HG03108 (cell line): ENCODE results near the gene CACNA1E.
"Not testable (repeated sequence)": the region's sequence is repeated elsewhere in the genome, so short reads cannot be mapped to it uniquely, and the experiment has no call there.

Source experiments
- ATAC-seq: cut with Tn5 transposase; IDR thresholded peaks from one replicate; pipeline ENCODE4 v1.9.1; 2021; ENCODE audit warnings: moderate library complexity; ENCODE audit not compliant: unreplicated experiment

Gene CACNA1E

DNA sequence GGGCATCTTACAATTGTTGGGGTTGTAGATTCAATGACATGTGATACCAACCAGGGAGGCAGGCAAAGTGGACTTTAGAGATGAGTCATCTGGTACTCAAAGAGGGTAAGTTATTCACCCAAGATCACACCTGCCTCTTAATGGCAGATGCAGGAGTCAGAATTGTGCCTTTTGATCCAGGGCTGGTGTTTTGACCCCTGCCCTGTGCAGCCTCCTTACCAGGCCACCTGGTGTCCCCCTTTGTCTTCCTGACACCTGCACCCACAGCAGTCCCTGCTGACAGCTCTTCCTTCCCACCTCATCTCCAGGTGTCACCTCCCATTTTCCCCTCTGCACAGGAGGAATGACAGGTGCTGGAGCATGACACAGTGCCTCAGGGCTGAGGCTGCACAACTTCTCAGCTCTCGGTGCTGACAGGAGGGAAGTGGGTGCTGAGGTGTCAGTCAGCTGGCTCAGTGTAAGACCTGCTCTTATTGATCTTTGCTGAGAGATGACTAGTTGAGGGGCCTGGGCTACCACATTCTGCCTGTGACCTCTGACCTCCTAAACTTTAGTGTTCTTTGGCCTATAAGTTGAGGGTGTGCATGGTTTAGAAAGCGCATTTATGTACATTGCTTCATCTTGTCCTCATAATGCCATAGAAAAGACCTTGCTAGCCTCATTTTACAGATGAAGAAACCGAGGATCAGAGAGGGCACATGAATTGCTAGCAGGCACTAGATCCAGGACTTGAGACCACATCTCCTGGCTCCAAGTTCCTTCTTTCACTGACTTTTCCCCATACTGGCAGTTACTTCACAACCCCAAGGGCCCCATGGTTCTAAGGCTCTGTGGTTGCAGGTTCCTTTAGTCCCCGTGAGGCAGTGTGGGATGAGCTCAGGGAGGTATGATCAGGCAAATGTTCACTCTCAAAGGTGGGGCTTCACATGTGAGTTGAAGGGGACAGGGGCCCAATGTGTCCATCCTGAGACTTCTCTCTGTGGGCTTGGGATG lies 31.3 kb downstream of the CACNA1E start:
- peak; percentile 82 for ATAC-seq

DNA sequence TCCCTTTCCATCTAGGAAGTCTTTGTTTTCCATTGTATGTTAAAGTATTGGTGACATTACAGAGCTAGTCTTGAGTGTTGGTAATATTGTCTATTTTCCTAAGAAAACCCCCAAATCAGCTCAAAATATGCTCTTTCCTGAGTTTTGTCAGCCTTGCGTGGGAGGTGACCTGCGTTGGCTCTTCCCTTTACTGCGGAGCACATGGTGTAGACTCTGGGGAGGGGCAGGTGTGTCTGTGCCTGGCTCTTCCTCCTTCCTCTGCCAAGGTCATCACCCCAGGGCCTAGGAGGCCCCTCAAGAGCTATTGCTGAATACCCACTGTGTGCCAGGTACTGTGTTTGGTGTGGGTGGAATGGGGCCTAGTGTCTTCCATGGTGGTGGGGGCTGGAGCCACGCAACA lies 33.4 kb downstream of the CACNA1E start:
- no peak for ATAC-seq

DNA sequence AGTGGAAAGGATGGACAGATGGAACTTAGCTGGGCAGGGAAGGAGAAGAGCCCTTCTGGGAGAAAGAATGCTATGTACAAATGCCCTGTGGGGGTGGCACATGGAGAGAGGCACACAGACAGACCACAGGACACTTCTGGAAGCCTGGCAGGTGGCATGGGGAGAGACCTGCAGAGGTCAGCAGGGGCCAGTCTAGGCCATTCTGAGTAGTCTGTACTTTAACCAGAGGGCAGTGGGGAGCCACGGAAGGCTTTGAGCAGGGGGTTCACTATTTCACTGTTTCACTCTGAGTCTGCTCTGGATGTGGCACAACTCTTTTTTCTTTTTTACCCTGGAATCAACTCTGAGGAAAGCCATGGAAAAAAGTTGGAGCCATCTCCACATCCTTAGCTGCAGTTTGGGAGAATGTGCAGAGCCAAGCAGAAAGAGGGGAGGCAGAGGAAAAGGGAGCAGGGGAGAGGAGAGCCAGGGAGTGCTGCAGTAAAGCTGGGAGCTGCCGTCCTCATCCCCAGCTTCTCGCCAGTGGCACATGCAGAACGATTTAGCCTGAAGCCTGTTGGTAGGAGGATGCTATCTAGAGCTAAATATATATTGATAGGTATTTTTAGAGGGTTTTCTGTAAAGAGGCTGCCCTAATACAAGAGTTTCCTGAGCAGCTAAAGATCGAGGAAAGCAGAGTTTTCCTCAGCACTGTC lies 34.0 kb downstream of the CACNA1E start:
- ATAC-seq = no peak

DNA sequence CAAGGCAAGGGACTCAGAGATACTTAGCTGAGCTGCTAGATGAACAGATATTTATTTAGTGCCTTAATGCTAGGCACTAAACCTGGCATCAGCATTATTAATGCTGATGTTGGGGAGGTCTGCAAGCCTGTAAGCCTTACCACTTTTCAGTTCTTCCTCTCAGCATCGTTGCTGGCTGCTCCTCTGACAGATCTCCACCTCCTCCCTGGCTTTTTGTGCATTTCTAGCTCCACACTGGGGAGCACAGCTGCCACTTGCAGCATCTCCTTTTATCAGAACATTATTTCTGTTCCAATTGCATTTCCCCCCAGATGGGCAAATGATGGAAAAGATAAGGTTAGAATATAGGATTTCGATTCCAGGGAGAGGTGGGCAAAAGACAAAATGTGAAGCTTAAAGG lies 34.8 kb downstream of the CACNA1E start:
- ATAC-seq = no peak

DNA sequence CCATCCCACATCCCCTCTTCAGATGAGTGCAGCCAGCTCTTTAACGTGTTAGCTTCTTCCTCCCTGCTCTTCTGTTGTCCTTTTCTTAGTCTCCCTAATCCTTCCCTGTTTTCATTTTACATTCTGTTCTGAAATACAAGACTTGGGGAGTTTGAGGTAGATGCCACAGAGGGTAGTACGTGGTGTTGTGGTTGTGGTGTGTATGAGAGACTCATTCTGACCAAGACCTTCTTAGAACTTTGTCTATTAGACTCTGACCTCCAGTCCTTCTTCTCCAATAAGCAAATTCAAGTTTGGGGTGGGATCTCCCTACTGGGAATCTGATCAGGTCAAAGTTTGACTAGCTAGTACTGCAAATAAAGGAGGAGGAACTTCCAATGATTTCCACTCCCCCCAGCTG lies 39.5 kb downstream of the CACNA1E start:
- ATAC-seq = no peak

DNA sequence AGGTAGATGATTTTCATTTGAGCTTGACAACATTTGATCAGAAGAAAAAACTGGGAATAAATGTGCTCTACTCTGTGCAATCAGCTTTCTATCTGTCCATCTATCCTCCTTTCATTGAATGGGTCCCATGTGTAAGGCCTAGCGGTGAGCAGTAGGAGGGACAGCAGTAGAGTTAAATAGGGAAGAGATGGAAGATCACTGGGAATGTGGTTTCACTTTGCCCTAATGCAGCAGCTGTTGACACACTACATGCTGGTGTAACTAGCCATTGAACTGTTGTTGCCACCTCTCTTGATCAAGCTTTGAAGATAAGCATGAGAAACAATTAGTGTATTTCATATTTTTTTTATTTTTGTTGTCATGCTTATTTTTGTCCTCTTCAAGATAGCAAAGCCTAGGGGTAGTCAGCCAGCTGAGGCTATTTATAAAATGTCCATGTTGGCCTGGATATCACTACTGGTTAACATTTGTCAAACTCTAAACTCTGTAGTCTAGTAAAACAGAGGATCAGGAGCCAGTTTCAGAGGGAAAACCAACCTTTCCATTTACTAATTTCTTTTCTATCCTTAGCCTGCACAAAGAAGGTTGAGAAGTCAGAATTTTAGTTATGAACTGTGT lies 41.9 kb downstream of the CACNA1E start:
- ATAC-seq = no peak

DNA sequence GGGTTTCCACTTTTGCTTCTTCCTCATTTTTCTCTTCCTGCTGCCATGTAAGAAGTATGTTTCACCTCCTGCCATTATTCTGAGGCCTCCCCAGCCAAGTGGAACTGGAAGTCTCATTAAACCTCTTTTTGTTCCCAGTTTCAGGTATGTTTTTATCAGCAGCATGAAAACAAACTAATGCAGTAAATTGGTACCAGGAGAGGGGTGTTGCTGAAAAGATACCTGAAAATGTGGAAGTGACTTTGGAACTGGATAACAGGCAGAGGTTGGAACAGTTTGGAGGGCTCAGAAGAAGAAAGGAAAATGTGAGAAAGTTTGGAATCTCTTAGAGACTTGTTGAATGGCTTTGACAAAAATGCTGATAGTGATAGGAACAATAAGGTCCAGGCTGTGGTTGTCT lies 44.9 kb downstream of the CACNA1E start:
- not testable (repeated sequence) for ATAC-seq

DNA sequence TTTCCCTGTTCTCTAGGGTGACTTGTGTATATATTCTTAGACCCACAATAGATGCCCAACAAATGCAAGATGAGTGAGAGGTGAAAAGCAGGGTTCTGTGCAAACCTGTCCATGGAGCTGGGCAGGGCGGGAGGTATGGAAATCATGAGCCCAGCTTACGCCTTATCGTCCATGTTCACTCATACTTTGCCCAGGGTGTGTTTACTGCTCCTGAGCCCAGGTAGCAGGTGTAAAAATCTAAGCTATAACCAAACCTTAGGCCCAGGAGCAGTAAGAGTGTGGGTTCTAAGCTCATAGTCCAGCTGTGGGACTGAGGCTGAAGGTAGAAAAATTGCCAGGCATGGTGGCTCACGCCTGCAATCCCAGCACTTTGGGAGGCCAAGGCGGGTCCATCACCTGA lies 48.1 kb downstream of the CACNA1E start:
- ATAC-seq = no peak

DNA sequence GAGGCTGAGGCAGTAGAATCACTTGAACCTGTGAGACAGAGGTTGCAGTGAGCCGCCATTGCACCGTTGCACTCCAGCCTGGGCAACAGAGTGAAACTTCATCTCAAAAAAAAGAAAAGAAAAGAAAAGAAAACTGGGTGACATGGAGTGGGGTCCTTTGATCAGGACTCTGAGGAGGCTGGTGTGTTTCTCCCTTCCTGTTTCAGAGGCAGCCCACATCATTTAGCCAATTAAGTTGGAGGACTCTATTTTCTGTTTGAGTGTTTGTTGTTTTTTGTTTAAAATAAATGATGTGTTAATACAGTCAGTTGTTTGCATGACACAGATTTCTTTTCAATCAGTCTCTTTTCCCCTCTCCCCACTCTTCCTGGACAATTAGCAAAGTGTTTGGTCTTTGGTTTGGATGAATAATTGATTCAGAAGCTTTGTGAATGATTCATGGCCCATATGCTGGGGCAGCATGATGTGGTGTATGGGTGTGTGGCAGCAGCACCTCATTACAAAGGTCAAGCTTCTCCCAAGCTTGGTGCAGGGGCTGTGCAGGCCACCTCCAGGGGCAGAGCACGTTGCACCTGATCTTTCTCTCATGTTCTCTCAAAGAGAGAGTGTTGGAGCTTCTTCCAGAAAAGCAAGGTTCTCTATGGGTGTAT lies 48.8 kb downstream of the CACNA1E start:
- no peak for ATAC-seq

DNA sequence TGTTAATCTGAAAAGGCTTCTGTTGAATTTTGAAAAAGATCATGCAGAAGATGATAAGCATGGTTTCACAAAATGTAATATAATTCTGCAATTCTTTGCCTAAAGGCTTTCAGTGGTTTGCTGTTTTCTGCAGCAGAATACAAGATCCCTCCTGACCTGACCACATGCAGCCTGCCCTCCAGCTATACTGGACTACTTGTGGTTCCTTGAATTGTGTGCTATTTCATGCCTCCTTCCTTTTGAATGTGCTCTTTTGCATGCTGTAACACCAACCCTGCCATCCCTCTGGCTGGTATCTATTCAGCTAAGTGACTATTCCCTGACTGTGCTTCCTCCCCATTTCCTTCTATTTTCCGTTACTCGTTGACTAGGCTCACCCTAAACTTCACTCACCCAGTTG lies 55.5 kb downstream of the CACNA1E start:
- ATAC-seq = no peak

DNA sequence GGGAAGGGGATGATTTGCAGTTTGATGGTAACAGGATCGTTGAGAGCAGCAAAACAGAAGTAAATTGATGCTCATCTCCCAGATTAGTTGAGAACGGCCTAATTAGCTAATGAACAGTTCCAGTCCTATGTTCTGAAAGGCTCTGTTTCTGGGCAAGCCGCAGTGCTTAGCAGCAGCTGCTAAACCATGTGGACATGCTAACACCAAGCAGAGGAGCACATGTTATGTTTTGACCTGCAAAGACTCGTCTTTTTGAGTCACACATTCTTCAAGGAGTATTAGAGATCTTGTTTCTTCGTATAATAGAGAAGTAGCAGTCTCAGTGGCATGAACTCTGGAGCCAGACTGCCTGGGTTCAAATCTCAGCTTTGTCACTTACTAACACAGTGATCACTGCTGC lies 58.1 kb downstream of the CACNA1E start:
- ATAC-seq = no peak

DNA sequence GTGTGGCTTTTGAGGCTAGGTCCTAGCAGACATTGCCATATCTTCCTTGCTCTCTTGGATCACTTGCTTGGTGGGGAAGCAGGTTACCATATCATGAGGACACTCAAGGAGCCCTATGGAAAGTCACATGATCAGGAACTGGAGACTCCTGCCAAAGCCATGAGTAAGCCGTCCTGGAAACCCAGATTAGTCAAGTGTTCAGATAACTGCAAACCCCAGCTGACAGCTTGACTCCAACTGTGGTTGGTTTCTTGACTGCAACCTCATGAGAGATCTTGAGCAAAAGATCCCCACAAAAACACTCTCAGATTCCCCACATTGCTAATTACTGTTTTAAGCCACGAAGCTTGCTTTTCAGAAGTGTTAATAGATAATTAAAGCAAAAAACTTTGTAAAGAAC lies 58.6 kb downstream of the CACNA1E start:
- no peak for ATAC-seq

DNA sequence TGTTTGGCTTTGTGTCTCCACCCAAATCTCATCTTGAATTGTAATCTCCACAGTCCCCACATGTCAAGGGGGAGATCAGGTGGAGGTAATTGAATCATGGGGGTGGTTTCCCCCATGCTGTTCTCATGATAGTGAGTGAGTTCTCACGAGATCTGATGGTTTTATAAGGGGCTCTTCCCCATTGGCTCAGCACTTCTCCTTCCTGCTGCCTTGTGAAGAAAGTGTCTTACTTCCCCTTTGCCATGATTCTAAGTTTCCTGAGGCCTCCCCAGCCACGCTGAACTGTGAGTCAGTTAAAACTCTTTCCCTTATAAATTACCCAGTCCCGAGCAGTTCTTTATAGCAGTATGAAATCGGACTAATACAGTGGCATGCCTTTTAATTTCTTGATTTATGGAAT lies 59.1 kb downstream of the CACNA1E start:
- ATAC-seq = not testable (repeated sequence)

DNA sequence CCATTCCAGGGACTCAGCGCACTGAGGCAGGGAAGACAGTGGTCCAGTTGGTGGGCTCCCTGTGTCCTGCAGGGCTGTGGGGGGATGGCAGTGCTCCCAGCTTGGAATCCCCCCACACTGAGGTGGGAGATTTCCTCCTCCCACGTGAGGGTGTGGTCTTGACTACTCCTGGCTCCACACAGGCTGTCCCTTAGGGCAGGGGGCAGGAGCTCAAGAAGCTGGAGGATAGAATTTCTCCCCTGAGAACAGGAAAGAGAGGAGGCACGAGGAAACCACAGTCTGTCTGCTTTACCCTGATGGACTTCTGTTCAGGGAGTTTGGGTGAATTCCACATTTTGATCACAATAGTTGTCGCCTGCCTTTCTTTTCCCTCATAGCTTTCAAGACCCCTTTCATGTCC lies 62.1 kb downstream of the CACNA1E start:
- no peak for ATAC-seq

DNA sequence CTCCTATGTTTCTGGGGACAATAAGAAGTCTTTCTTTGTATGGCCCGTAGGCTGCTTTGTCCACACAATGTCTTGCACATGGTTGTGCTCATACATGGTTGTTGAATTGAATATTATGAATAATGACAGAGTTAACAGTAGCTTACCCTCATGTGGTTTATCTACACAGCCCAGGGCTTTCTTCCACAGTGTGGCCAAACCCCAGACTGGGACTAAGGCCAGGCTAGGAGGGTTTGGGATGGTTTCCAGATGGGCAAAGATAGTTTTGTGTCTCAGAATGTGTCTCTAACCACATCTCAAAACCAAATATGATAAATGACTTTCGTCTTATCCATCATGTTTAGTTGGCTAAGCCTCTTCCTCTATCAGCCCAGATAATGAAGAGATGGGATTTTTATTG lies 65.2 kb downstream of the CACNA1E start:
- no peak for ATAC-seq

DNA sequence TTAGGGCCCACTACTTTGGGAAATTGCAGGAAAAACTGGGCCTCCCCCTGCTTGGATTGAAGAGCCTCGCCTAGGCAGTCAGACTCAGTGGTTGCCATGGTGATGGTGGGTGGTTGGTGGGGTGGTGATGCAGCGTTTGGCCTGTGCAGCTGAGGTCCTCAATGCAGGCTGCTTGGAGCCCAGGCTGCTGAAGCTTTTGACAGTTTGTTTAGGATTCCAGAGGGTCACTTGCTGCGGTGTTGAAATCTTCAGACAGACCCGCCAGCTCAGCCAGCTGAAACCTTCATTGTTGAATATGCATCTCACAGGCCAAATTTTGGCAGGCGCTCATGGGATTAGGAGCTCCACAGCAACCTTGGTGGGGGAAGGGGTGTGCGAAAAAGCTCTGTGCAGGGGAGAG lies 67.9 kb downstream of the CACNA1E start:
- no peak for ATAC-seq

DNA sequence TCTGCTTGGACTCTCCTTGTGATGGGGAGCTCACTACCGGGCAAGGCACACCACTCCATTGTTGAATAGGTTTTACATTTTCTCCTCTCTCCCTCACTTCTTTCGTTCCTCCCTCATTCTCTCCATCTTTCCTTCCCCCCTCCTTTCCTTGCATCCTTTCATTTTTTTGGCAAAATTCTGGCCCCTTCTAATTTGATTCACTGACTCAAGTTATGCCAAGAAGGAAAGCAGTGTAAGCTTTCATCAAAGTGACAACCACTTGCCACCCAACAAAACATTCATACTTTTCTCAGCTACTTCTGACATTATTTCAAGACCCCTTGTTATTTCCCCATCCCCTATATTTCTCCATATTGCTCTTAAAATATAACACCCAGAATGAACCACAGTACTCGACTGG lies 68.4 kb downstream of the CACNA1E start:
- ATAC-seq = no peak

DNA sequence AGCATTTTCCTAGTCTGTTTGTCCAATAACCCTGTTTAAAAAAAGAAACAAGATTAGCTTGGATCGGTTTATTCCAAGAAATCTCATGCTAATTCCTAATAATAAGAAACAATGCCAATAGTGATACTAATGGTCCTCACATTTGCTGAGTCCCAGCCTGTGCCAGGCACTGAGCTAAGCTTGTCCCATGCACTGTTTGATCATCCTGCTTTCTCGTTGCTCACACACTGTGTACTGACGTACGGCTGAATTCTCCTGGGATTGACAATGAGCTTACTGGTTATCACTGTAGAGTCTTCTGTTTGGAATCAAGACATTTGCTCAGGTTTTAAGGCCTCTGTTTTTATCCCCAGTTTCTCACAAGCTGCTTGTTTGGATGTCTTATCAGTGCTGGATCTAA lies 71.1 kb downstream of the CACNA1E start:
- no peak for ATAC-seq

DNA sequence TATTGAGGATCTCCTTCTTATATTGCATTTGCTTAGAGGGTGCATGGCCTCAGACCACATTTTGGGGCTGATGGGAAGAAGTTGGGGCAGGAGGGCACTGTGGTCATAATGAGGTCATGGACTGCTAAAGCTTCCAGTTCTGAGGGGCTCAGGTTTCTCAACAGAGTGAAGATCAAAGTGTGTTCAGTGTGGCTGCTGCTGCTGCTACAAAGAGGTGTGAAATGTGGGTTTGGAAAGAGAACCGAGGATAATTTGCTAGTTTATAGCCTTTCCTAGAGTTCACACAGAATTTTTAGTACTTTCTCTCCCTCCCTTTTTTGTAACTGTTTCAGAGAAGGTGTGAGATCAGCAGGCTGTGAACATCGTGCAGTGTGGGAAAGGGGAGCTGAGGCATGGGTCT lies 73.3 kb downstream of the CACNA1E start:
- ATAC-seq = no peak

DNA sequence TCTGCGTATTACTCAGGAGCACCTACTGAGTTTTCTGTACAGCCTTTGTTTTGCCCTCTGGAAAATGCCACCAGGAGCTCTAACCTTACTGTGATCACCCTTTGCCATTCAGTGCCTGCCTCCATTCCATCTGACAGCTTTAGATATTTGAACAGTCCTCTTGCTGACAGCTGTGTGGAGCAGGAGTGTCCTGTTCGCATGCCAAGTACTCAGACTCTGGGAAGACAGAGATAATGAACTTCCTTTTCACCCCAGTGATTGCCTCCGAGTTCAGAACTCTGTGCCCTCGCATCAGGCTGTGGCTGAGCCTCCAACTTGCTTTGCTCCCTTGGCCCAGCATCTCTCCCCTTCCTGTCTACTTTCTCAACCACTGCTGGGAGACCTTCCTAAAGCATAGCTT lies 74.0 kb downstream of the CACNA1E start:
- ATAC-seq = no peak

DNA sequence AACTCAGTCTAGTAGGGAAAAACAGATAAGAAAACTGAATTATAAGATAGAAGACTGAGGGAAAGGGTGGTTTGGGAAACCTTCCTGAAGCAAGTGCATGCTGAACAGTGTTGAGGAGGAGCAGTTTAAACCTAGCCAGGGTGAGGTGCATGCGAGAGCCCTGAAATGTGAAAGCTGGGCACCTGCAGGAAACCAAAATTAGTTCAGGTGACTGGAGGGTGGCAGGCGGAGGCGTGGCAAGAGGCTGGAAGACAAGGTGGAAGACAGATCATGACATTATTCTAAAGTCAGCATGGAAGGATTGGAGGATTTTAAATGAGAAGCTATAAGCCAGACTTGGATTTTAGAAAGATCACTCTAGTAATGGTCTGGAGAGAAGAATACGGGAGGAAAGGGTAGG lies 75.1 kb downstream of the CACNA1E start:
- no peak for ATAC-seq
